NAMALWA (cell line): ENCODE data around the gene WDR27.
"Not testable (repeated sequence)": the region's sequence is repeated elsewhere in the genome, so short reads cannot be mapped to it uniquely, and the experiment has no call there.

Experiments used
- DNase-seq: peaks from one replicate; pipeline ENCODE4 v3.0.0-alpha.2; 2015; ENCODE audit warnings: low spot score

The WDR27 gene

GRCh38 chr6:169601129-169601528, 100.7 kb downstream of the WDR27 start:
- not testable (repeated sequence) for DNase-seq

DNA sequence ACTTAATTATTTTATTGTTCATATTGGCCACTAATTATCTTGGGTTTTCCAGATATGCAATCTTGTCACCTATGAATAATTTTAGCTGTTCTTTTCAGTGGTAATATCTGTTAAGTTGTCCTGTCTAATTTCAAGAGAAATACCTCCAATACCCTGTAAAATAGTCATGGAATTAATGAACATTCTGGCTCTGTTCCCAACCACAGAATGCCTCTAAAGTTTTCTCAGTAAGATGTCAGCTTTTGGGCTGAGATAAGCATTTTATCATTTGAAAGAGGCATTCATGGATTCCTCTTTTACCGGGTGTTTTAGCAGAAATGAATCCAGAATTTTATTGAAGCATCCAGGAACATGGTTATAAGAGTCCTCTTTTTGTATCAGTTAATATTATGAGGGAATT, 109.3 kb downstream of the WDR27 start:
- DNase-seq: no peak

- DNase-seq: no peak
These were observed 110.2 kb downstream of the WDR27 start for GRCh38 chr6:169591616-169592015.

DNA sequence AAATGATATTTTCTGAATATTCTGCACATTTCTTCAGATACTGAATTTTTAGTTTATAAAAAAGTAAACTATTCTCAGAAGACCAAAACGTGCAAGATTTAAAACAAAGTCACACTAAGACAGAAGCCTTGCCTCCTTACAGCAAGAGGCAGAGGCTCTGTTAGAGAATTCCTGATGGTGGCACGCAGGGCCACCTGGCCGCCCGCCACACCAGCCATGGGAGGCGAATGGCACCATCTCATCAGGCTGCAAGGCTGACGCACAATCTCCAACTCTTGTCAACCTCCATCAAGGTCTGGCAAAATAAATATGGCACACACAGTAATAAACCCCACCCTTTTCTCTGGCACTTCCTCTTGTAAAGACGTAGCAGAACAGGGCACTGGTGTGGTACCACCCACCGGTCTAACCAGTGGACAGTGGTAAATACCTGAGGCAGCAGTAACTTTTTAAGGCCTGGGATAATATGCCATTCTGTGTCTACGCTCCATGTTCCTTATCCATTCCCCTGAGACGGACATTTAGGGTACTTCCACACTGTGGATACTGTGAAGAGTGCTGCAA, 111.4 kb downstream of the WDR27 start:
- no peak for DNase-seq

- no peak for DNase-seq
These were observed 112.1 kb downstream of the WDR27 start for GRCh38 chr6:169589699-169590257.

DNA sequence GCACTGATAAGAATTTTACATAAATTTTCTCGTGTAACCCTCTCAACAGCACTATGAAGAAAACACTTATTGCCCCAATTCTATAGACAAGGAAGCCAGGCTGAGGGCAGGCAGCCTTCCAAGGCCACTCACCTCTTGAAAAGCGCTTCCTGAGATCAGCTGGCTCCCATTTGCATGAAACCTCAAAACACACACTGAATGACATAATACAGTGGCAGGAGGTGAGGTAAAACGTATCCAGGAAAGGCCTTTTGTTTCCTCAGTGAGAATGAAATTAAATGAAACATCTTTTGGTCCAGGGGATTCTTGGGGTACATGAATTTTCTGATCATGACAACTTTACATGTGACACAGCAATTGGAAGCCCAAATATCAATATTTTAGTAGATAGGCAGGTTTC, 112.5 kb downstream of the WDR27 start:
- peak; percentile 7 for DNase-seq

DNA sequence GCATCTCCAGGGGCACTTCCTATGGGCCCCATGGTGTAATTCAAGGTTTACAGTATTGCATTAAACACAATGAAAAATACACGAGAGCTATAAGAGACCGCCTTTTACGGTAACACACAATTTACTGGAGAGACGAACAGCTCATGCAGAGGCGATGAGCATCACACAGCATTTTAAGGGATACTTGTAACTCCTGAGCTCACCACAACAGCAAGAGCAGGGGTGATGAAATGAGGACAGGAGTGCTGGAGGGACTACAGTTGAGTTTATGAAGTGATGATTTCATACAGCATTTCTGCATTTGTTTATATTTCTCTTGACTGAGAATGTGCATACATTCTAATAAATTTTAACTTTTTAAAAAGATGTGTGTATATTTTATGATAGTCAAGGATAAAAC, 113.9 kb downstream of the WDR27 start:
- DNase-seq: no peak

- no peak for DNase-seq
These were observed 117.8 kb downstream of the WDR27 start for GRCh38 chr6:169583886-169584541.

- no peak for DNase-seq
These were observed 122.3 kb downstream of the WDR27 start for GRCh38 chr6:169579407-169580111.

- no peak for DNase-seq
These were observed 123.9 kb downstream of the WDR27 start for GRCh38 chr6:169577974-169578373.

- DNase-seq: no peak
These were observed 124.6 kb downstream of the WDR27 start for GRCh38 chr6:169577236-169577635.

DNA sequence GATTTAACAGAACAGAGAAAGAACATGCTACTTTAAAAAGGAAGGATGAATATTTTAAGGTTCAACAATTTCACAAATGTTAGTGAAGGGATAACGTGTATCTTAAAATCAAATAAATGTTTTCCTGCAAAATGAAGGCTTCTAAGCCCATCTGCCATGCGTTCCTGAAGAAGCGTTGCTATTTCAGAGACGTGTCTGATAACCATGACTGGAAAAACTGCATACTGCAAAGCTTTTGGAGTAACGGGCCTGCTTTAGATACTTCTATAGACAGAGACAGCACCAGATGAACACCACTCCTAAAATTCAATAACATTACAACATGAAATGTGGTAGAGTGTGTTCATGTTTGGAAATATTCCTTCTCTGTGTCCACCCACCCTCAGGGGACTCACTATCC, 126.0 kb downstream of the WDR27 start:
- no peak for DNase-seq

DNA sequence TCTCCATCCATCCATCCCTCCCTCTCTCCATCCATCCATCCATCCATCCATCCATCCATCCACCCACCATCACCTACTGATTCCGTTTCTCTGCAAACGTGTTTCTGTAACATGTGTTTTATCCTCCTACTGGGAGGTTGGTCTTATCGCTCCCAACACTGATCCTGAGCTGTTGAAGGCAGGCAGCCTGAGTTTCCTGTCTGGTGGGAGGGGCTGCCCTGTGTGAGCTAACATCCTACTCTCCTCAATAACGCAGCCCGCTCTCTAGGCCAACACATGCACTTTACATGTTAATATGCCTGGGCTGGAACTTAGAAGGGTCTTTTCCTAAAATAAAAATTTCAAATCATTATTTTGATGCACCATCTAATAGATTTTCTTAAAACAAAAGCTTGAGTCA, 126.5 kb downstream of the WDR27 start:
- DNase-seq: no peak

DNA sequence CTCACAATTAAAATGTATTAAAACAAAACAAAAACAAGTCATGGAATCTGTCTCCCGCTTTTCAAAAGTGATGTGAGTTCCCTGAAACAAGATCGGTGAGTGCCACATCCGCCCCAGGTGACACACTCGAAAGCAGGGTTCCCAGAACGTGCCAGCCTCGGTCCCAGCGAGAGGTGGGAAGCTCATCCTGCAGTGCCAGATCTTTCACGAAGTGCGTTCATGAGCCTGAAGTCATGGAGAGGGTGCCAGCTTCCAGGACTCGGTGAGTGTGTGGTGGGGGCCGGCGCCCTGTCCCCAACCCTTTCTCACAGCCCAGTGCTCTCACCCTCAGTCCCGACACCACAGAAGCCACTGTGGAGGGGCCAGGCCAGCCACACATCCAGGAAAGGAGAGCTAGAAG, 127.4 kb downstream of the WDR27 start:
- no peak for DNase-seq

GRCh38 chr6:169573883-169574282, 127.9 kb downstream of the WDR27 start:
- no peak for DNase-seq

- DNase-seq: no peak
These were observed 130.5 kb downstream of the WDR27 start for GRCh38 chr6:169571123-169571962.

GRCh38 chr6:169568314-169569087, 133.3 kb downstream of the WDR27 start:
- DNase-seq: no peak

- DNase-seq: no peak
These were observed 134.0 kb downstream of the WDR27 start for GRCh38 chr6:169567819-169568218.

DNA sequence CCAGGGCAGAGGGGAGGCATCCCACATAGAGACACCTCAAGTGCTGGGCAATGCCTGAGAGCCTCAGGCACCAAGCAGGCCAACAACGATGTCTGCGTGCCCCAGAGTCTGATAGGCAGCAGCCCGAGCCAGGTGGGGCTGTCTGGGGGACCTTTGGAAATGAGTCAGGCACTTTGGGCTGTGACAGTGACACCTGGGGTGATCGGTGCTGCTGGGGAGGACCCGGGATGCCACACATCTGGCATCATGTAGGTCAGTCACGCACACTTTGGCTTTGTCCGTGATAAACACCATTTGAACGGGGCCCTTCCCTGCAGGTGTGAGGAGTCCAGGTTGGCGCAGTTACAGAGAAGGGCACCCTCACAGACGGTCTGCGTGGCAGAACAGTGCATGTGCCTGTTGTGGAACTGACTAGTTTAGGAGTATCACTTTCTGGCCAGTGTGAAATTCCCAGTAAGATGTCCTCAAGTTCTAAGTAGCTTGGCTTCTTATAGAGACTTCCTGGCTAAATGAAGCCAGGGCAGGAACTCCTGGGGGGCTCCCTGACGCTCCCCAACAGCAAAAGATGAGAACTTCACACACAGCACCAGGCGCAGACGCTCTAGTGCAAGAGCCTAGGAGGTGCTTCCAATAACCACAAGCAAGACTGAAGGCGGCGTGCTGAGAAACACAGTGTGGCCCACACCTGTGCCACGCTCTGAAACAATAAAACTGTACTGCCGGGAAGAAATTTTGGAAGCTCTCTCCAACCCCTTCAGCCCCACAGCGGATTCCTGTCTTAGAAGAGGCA, 134.7 kb downstream of the WDR27 start:
- no peak for DNase-seq

DNA sequence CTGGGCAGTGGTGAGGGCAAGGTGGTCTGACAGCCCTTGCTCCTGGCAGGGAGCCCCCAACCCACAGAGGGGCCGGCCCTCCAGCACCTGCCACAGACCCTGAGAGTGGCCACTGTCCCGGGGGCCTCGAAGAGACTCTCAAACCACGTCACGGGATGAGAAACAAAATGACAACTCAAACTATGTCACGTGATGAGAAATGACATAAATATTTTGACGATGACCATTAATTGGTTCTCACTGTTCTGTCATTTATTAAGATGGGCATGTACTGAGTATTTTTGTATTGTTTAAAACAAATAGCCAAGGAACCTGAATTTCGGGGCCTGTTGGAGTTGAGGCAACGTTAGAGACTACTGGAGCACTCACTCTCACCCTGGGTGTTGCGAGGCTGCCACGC, 135.5 kb downstream of the WDR27 start:
- no peak for DNase-seq
